ENCODE results near the gene BRSK1. TPM values are rescaled to one million over a fixed set of nuclear protein-coding genes. Genes with fewer than 3 reads are reported as not detected.

The BRSK1 gene
- total and polyA plus RNA-seq, 2 experiments from 2014 or later = 0.55 to 1.9 TPM

DNA sequence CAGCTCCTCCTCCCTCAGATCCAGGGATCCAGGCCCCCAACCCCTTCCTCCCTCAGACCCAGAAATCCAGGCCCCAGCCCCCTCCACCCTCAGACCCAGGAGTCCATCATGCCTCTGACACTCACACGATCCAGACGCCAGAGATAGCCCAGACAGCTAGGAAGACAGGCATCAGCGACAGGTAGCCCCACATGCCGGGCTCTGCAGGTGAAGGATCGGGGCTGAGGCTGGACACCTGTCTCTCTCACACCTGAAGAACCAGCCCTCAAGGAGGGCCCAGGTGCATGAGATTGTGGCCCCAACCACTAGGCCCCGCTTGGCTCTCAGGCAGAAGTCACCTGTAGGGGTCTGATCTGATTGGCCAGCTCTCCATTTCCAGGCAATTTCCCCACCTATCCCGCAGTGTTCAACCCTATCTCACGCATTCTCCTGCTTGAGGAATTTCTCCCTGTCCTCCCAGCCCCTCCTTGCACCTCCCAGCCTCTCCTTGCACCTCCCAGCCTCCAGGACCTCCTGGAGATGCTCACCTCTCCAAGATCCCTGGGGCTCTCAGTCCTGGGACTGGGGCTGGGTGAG is 37.1 kb downstream of the BRSK1 start:
- TF ChIP-seq EZH2phosphoT487 (IDR thresholded peaks at IDR 0.05; ENCODE audit: insufficient read depth, low read depth) (no peak), EZH2 (IDR thresholded peaks at IDR 0.05; ENCODE audit: insufficient read depth, poor library complexity, severe bottlenecking) (no peak)
- 81 to 82% methylated on average over 8 of the region's 8 CpGs for WGBS, 2 experiments (ENCODE audit: low coverage in 1 of 2, low lambda C conversion rate in 2 of 2, missing lambda C conversion rate in 2 of 2)
- H4K20me1 ChIP-seq (ENCODE audit: insufficient read depth) = no peaks in the 10 kb centered on the region
- no peaks in the 10 kb centered on the region for H3K9me2 ChIP-seq (ENCODE audit: insufficient read depth)
- H3K4me2 ChIP-seq (ENCODE audit: unreplicated experiment) = no peak overlapping the region
- H3K36me3 ChIP-seq (ENCODE audit: low read depth) = no peaks in the 10 kb centered on the region
- H3F3A ChIP-seq (ENCODE audit: insufficient read depth) = no peaks in the 10 kb centered on the region
- no peaks in the 10 kb centered on the region for H3K9me3 ChIP-seq (ENCODE audit: low read depth)
- DNase-seq = no peak
- H3K27me3 ChIP-seq (replicated peaks; ENCODE audit: insufficient read depth) = no peaks in the 10 kb centered on the region
- H2AFZ ChIP-seq = no peak overlapping the region
- H3K4me3 ChIP-seq = no peak overlapping the region
- in situ Hi-C loops (cut with MboI) = no loop called here
- no peaks in the 10 kb centered on the region for H3K79me2 ChIP-seq (ENCODE audit: insufficient read depth)
- no peaks in the 10 kb centered on the region for H3K4me1 ChIP-seq (ENCODE audit: insufficient read depth)
- no peak overlapping the region for H3K27ac ChIP-seq
- no peak overlapping the region for H3K9ac ChIP-seq

- Histone ChIP-seq H3K9me2 (ENCODE audit: insufficient read depth) (no peaks in the 10 kb centered on the region), H3K9me3 (ENCODE audit: low read depth) (no peaks in the 10 kb centered on the region), H3K27me3 (replicated peaks; ENCODE audit: insufficient read depth) (no peaks in the 10 kb centered on the region), H3K79me2 (ENCODE audit: insufficient read depth) (no peaks in the 10 kb centered on the region), H3K4me3 (no peak overlapping the region), H2AFZ (no peak overlapping the region), H3K36me3 (ENCODE audit: low read depth) (no peaks in the 10 kb centered on the region), H4K20me1 (ENCODE audit: insufficient read depth) (no peaks in the 10 kb centered on the region), H3K4me2 (ENCODE audit: unreplicated experiment) (no peak overlapping the region), H3F3A (ENCODE audit: insufficient read depth) (no peaks in the 10 kb centered on the region), H3K9ac (no peak overlapping the region), H3K4me1 (ENCODE audit: insufficient read depth) (no peaks in the 10 kb centered on the region), H3K27ac (no peak overlapping the region)
- TF ChIP-seq EZH2 (IDR thresholded peaks at IDR 0.05; ENCODE audit: insufficient read depth, poor library complexity, severe bottlenecking) = no peak
- TF ChIP-seq EZH2phosphoT487 (IDR thresholded peaks at IDR 0.05; ENCODE audit: insufficient read depth, low read depth) = no peak
- 70 to 71% methylated on average over 8 to 9 of the region's 9 CpGs for WGBS, 2 experiments (ENCODE audit: low coverage in 1 of 2, low lambda C conversion rate in 2 of 2, missing lambda C conversion rate in 2 of 2)
- DNase-seq = no peak
- in situ Hi-C loops (cut with MboI) = no loop called here
Observed at GRCh38 chr19:55321466-55322137, 37.8 kb downstream of the BRSK1 start.

- Histone ChIP-seq H3K9ac (no peak overlapping the region), H3K4me2 (ENCODE audit: unreplicated experiment) (no peak overlapping the region), H3K4me3 (no peak overlapping the region), H3K79me2 (ENCODE audit: insufficient read depth) (no peaks in the 10 kb centered on the region), H3K9me3 (ENCODE audit: low read depth) (no peaks in the 10 kb centered on the region), H3K4me1 (ENCODE audit: insufficient read depth) (peaks cover 2% of the 10 kb centered on the region), H3K27me3 (replicated peaks; ENCODE audit: insufficient read depth) (no peaks in the 10 kb centered on the region), H4K20me1 (ENCODE audit: insufficient read depth) (no peaks in the 10 kb centered on the region), H3K36me3 (ENCODE audit: low read depth) (no peaks in the 10 kb centered on the region), H2AFZ (no peak overlapping the region), H3K9me2 (ENCODE audit: insufficient read depth) (no peaks in the 10 kb centered on the region), H3F3A (ENCODE audit: insufficient read depth) (no peaks in the 10 kb centered on the region), H3K27ac (no peak overlapping the region)
- no peak for TF ChIP-seq EZH2phosphoT487 (IDR thresholded peaks at IDR 0.05; ENCODE audit: insufficient read depth, low read depth)
- no peak for TF ChIP-seq EZH2 (IDR thresholded peaks at IDR 0.05; ENCODE audit: insufficient read depth, poor library complexity, severe bottlenecking)
- in situ Hi-C loops (cut with MboI) = no loop called here
- 39 to 41% methylated on average over 11 to 12 of the region's 12 CpGs for WGBS, 2 experiments (ENCODE audit: low coverage in 1 of 2, low lambda C conversion rate in 2 of 2, missing lambda C conversion rate in 2 of 2)
- DNase-seq = no peak
Observed at GRCh38 chr19:55322204-55322885, 38.5 kb downstream of the BRSK1 start.

GRCh38 chr19:55324662-55325061 is 40.9 kb downstream of the BRSK1 start:
- in situ Hi-C loops (cut with MboI) = no loop called here
- TF ChIP-seq EZH2 (IDR thresholded peaks at IDR 0.05; ENCODE audit: insufficient read depth, poor library complexity, severe bottlenecking) = no peak
- TF ChIP-seq EZH2phosphoT487 (IDR thresholded peaks at IDR 0.05; ENCODE audit: insufficient read depth, low read depth) = no peak
- no peak overlapping the region for H3K4me2 ChIP-seq (ENCODE audit: unreplicated experiment)
- no peak overlapping the region for H3K27ac ChIP-seq
- H3K4me1 ChIP-seq (ENCODE audit: insufficient read depth) = peaks cover 14% of the 10 kb centered on the region
- H3K9me3 ChIP-seq (ENCODE audit: low read depth) = no peaks in the 10 kb centered on the region
- DNase-seq = no peak
- H3K79me2 ChIP-seq (ENCODE audit: insufficient read depth) = no peaks in the 10 kb centered on the region
- no peaks in the 10 kb centered on the region for H3K36me3 ChIP-seq (ENCODE audit: low read depth)
- 87 to 89% methylated on average over 6 of the region's 6 CpGs for WGBS, 2 experiments (ENCODE audit: low coverage in 1 of 2, low lambda C conversion rate in 2 of 2, missing lambda C conversion rate in 2 of 2)
- H3K9ac ChIP-seq = no peak overlapping the region
- no peak overlapping the region for H2AFZ ChIP-seq
- H3K27me3 ChIP-seq (replicated peaks; ENCODE audit: insufficient read depth) = no peaks in the 10 kb centered on the region
- H4K20me1 ChIP-seq (ENCODE audit: insufficient read depth) = no peaks in the 10 kb centered on the region
- H3K9me2 ChIP-seq (ENCODE audit: insufficient read depth) = no peaks in the 10 kb centered on the region
- no peak overlapping the region for H3K4me3 ChIP-seq
- peaks cover 8% of the 10 kb centered on the region; the same call in 1 of the 2 replicates for H3F3A ChIP-seq (ENCODE audit: insufficient read depth)
